Measurements from ENCODE around the gene POGZ.

GRCh38 chr1:151485685-151486255, 26.5 kb upstream of the POGZ start:
- TF ChIP-seq HOXB5 (CRISPR knock-in tag; IDR thresholded peaks at IDR 0.05) = no peak
- TF ChIP-seq JUN (IDR thresholded peaks at IDR 0.05) = no peak
- no peak for TF ChIP-seq CTCF (IDR thresholded peaks at IDR 0.05)
- no peak for TF ChIP-seq TP53 (CRISPR knock-in tag; IDR thresholded peaks at IDR 0.05)
- TF ChIP-seq RAD21 (conservative IDR thresholded peaks at IDR 0.05 in 1 of 2, IDR thresholded peaks at IDR 0.05 in 1 of 2) = no peak
- no peak for TF ChIP-seq ZNF302 (CRISPR knock-in tag; IDR thresholded peaks at IDR 0.05)
- no peak for TF ChIP-seq MAX (IDR thresholded peaks at IDR 0.05)
- TF ChIP-seq BHLHE40 (IDR thresholded peaks at IDR 0.05; ENCODE audit: low read depth, low read length) = no peak
